ENCODE measurements around the gene BBX.

GRCh38 chr3:107853821-107854220 is 331.1 kb downstream of the BBX start:
- no peak for TF ChIP-seq CTCF (IDR thresholded peaks at IDR 0.05; ENCODE audit: borderline replicate concordance, extremely low read depth, low read length, poor library complexity, severe bottlenecking)
- no peak for TF ChIP-seq EZH2 (IDR thresholded peaks at IDR 0.05; ENCODE audit: borderline replicate concordance, low read depth, low read length, severe bottlenecking)

Measured in DND-41 (cell line).